Endothelial cell of umbilical vein (primary cell): ENCODE results near the gene PDE1A. TPM values are rescaled to one million over a fixed set of nuclear protein-coding genes. Genes with fewer than 3 reads are reported as not detected.

ENCODE experiments used
- BruUV-seq: library from RNA; stranded (reverse); fragments of 400-500 nt; replicated peaks from 2 replicates; lab custom pipeline; 2021; lab: Mats Ljungman, UMichigan
- CTCF ChIA-PET: fragments of 300-600, 350-600 bp; sonication (Branson Sonifier 250); formaldehyde crosslinking; loops from one replicate; lab custom pipeline; 2021; ENCODE audit warnings: antibody characterized with exemption, inconsistent platforms; lab: Charles Lee
- POLR2A ChIA-PET: fragments of 300-600, 350-600 bp; sonication (Branson Sonifier 250); formaldehyde crosslinking; loops from one replicate; lab custom pipeline; 2021; ENCODE audit warnings: antibody characterized with exemption, inconsistent platforms; lab: Charles Lee
- DNase-seq: peaks from one replicate; pipeline ENCODE4 v3.0.0-alpha.2; 2011; ENCODE audit warnings: low read depth, low spot score
- FAIRE-seq: peaks from 2 replicates; lab custom pipeline; 2011; peaks lifted over from hg19 to GRCh38; lab: Jason Lieb, UNC
- H2AFZ ChIP-seq: 2 replicates; pipeline ENCODE4 v1.6.0; 2012; ENCODE audit warnings: low read depth, low read length, control low read depth, inconsistent platforms
- H3K27ac ChIP-seq: 2 replicates; pipeline ENCODE4 v1.5.1; 2011; ENCODE audit warnings: low read depth, mild to moderate bottlenecking, control low read depth, low read length, moderate library complexity; ENCODE audit not compliant: insufficient read depth
- H3K27me3 ChIP-seq, 2 experiments: 2 replicates each; pipeline versions ENCODE4 v1.6.0 to v1.6.1; 2011; ENCODE audit warnings: low read length in 2 of 2, mixed read lengths in 1 of 2; ENCODE audit not compliant: control insufficient read depth in 2 of 2, insufficient read depth in 2 of 2
- H3K36me3 ChIP-seq, 2 experiments: 2 replicates in 1 of 2; 3 replicates in 1 of 2; pipeline ENCODE4 v1.5.1; 2011; ENCODE audit warnings: low read length in 2 of 2, mild to moderate bottlenecking in 1 of 2, moderate library complexity in 1 of 2; ENCODE audit not compliant: control insufficient read depth in 2 of 2, insufficient read depth in 2 of 2; ENCODE audit errors: extremely low read depth in 1 of 2
- H3K4me1 ChIP-seq: 3 replicates; pipeline ENCODE4 v1.5.1; 2011; ENCODE audit warnings: mild to moderate bottlenecking, low read length; ENCODE audit not compliant: control insufficient read depth, insufficient read depth; ENCODE audit errors: extremely low read depth
- H3K4me2 ChIP-seq: 2 replicates; pipeline ENCODE4 v1.6.1; 2011; ENCODE audit warnings: low read length, control low read depth, mixed read lengths; ENCODE audit not compliant: insufficient read depth
- H3K4me3 ChIP-seq, 3 experiments: fragments of 200-600 bp in 1 of 3; sonication (generic), shearing (Covaris generic) in 1 of 3; replicated peaks in 1 of 3; 2 replicates each; pipeline ENCODE4 v1.5.1; 2011 to 2016; ENCODE audit warnings: control low read depth in 3 of 3, low read length in 3 of 3, mild to moderate bottlenecking in 2 of 3, inconsistent platforms in 1 of 3, low read depth in 1 of 3, moderate library complexity in 1 of 3; ENCODE audit not compliant: insufficient read depth in 1 of 3
- H3K79me2 ChIP-seq: 2 replicates; pipeline ENCODE4 v1.6.0; 2012; ENCODE audit warnings: low read length, inconsistent platforms; ENCODE audit not compliant: control insufficient read depth, insufficient read depth
- H3K9ac ChIP-seq: replicated peaks from 2 replicates; pipeline ENCODE3; 2011; ENCODE audit warnings: low read length, control low read depth; ENCODE audit not compliant: insufficient read depth; ENCODE audit errors: extremely low read depth
- H3K9me1 ChIP-seq: replicated peaks from 3 replicates; pipeline ENCODE4 v1.6.0; 2011; ENCODE audit warnings: mild to moderate bottlenecking, low read length; ENCODE audit not compliant: control insufficient read depth, insufficient read depth; ENCODE audit errors: extremely low read depth
- H3K9me3 ChIP-seq: replicated peaks from 2 replicates; pipeline ENCODE4 v1.5.1; 2012; ENCODE audit warnings: low read length, inconsistent platforms; ENCODE audit not compliant: control insufficient read depth, insufficient read depth
- H4K20me1 ChIP-seq: replicated peaks from 2 replicates; pipeline ENCODE3; 2011; ENCODE audit warnings: mild to moderate bottlenecking, low read length; ENCODE audit not compliant: control insufficient read depth, insufficient read depth; ENCODE audit errors: extremely low read depth
- CTCF ChIP-seq, 2 donors: IDR thresholded peaks; 1 replicate in 1 of 2; 2 replicates in 1 of 2; pipeline ENCODE4 v1.5.1; 2011; ENCODE audit warnings: low read length in 2 of 2, mild to moderate bottlenecking in 2 of 2, moderate library complexity in 2 of 2, control low read depth in 1 of 2, inconsistent platforms in 1 of 2, low read depth in 1 of 2; ENCODE audit not compliant: insufficient read depth in 1 of 2; ENCODE audit errors: extremely low read depth in 1 of 2
- EZH2 ChIP-seq: IDR thresholded peaks from 2 replicates; pipeline ENCODE4 v1.6.1; 2012; ENCODE audit warnings: borderline replicate concordance, low read depth, mild to moderate bottlenecking, moderate library complexity, low read length, inconsistent platforms; ENCODE audit not compliant: severe bottlenecking
- FOS ChIP-seq: IDR thresholded peaks from 2 replicates; pipeline ENCODE4 v1.6.1; 2011; ENCODE audit warnings: mild to moderate bottlenecking, low read length, moderate library complexity, borderline replicate concordance; ENCODE audit not compliant: insufficient read depth
- GATA2 ChIP-seq: IDR thresholded peaks from 2 replicates; pipeline ENCODE4 v1.7.0; 2011; ENCODE audit warnings: low read depth, mild to moderate bottlenecking, moderate library complexity, mixed read lengths, low read length; ENCODE audit not compliant: insufficient read length, insufficient read depth
- JUN ChIP-seq: IDR thresholded peaks from 2 replicates; pipeline ENCODE4 v1.6.1; 2011; ENCODE audit warnings: borderline replicate concordance, low read depth; ENCODE audit not compliant: insufficient read length, insufficient read depth
- MAX ChIP-seq: IDR thresholded peaks from 2 replicates; pipeline ENCODE4 v1.6.1; 2011; ENCODE audit not compliant: insufficient read depth, insufficient read length
- MYC ChIP-seq: IDR thresholded peaks from one replicate; pipeline ENCODE4 v1.6.1; 2011; ENCODE audit warnings: mild to moderate bottlenecking, low read depth, low read length
- POLR2A ChIP-seq: IDR thresholded peaks from 2 replicates; pipeline ENCODE4 v1.6.1; 2012; ENCODE audit warnings: low read depth, mild to moderate bottlenecking, control low read depth, low read length
- POLR2AphosphoS5 ChIP-seq: IDR thresholded peaks from 2 replicates; pipeline ENCODE4 v1.6.1; 2012; ENCODE audit warnings: low read depth, mild to moderate bottlenecking, control low read depth, low read length, moderate library complexity; ENCODE audit not compliant: insufficient read depth
- dilution Hi-C: fragments of 300-500 bp; cut with MboI; formaldehyde crosslinking; loops from one replicate; pipeline ENCODE4 v1.15.0; 2019; ENCODE audit warnings: low sequenced_read_pairs; ENCODE audit not compliant: extremely low pct_ligation_motif_present
- intact Hi-C: fragments of 100-400 bp; cut with micrococcal nuclease; formaldehyde crosslinking; loops from one replicate; pipeline ENCODE4 v1.10.0; 2022
- polyA plus RNA-seq, 4 experiments: library from polyadenylated mRNA; depleted of rRNA in 3 of 4; stranded (reverse) in 3 of 4; unstranded in 1 of 4; fragments of >200 nt; gene quantifications; 2 replicates each; pipeline versions ENCODE4 v1.2.1 to v1.2.3, GENCODE V29; 2011 to 2012; ENCODE audit warnings: missing spikeins in 1 of 4
- total RNA-seq: library from RNA; stranded (reverse); gene quantifications from 2 replicates; pipeline ENCODE4 v1.2.3, GENCODE V29; 2021

Gene PDE1A
- total and polyA plus RNA-seq, 2 donors (not counting 3 experiments of a cell fraction or from before 2014, with no cell fraction given) = 0.43 to 0.49 TPM

GRCh38 chr2:182170341-182170740 lies 256.5 kb downstream of the PDE1A start:
- no peaks in the 10 kb centered on the region for H3K27me3 ChIP-seq
- no peaks in the 10 kb centered on the region for H4K20me1 ChIP-seq
- H3K4me3 ChIP-seq = no peak overlapping the region
- H3K4me1 ChIP-seq = no peaks in the 10 kb centered on the region
- TF ChIP-seq POLR2AphosphoS5 (no peak), POLR2A (no peak), CTCF (IDR thresholded peaks at IDR 0.05; ENCODE audit: extremely low read depth in 1 of 2, insufficient read depth in 1 of 2, low read depth in 1 of 2, low read length in 2 of 2) (no peak), MYC (no peak), FOS (no peak), EZH2 (no peak), MAX (no peak), JUN (no peak), GATA2 (no peak)
- DNase-seq = no peak
- no peak overlapping the region for H3K4me2 ChIP-seq
- no TSS peak for BruUV-seq
- H3K27ac ChIP-seq = no peak overlapping the region
- CTCF ChIA-PET = interaction anchor here (1.0 kb wide), 1 partner anchor 13 kb away, joined by 3 read pairs; no protein-coding TSS in a partner anchor
- no peaks in the 10 kb centered on the region for H3K79me2 ChIP-seq
- no peaks in the 10 kb centered on the region for H3K36me3 ChIP-seq
- no peaks in the 10 kb centered on the region for H3K9me3 ChIP-seq
- FAIRE-seq = no peak
- H3K9me1 ChIP-seq = no peaks in the 10 kb centered on the region
- POLR2A ChIA-PET = no interaction called here
- intact Hi-C loops = no loop called here
- dilution Hi-C loops = no loop called here
- H2AFZ ChIP-seq = no peak overlapping the region
- H3K9ac ChIP-seq = no peak overlapping the region
